EH (cell line): ENCODE data around the gene RAVER2.
A peak's percentile ranks its signal among the peaks of the same experiment; 100 is the strongest.
"Not testable (repeated sequence)": the region's sequence is repeated elsewhere in the genome, so short reads cannot be mapped to it uniquely, and the experiment has no call there.

Experiments used
- DNase-seq: peaks from one replicate; pipeline ENCODE4 v3.0.0-alpha.2; 2015; ENCODE audit warnings: low read depth

The RAVER2 gene, protein sequence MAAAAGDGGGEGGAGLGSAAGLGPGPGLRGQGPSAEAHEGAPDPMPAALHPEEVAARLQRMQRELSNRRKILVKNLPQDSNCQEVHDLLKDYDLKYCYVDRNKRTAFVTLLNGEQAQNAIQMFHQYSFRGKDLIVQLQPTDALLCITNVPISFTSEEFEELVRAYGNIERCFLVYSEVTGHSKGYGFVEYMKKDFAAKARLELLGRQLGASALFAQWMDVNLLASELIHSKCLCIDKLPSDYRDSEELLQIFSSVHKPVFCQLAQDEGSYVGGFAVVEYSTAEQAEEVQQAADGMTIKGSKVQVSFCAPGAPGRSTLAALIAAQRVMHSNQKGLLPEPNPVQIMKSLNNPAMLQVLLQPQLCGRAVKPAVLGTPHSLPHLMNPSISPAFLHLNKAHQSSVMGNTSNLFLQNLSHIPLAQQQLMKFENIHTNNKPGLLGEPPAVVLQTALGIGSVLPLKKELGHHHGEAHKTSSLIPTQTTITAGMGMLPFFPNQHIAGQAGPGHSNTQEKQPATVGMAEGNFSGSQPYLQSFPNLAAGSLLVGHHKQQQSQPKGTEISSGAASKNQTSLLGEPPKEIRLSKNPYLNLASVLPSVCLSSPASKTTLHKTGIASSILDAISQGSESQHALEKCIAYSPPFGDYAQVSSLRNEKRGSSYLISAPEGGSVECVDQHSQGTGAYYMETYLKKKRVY

GRCh38 chr1:64744492-64745180 is at the start of gene RAVER2:
Gene RAVER2, plus strand, starts transcription at chr1:64745075. Its CDS starts 98 bp downstream, at chr1:64745173.
- peak; percentile 69 for DNase-seq

DNA sequence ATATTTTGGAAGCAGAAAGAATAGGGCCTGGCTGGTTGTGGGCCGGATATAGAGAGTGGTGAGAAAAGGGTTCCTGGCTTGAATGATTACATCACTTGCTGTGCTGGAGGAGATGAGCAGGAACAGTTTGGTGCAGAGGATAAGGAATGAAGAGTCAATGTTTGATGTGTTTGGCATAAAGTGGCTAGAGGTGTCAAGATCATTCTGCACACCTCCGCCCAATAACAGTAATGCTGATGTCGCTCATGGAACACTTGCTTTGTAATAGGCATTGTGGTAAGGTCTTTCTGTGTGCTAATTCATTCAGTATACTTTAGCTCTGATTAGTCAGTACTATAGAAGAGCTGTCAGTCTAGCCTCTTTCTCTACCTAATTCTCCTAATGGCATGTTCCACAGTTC is 48.0 kb upstream of the RAVER2 start:
- DNase-seq = no peak

GRCh38 chr1:64699327-64699726 is 45.5 kb upstream of the RAVER2 start:
- no peak for DNase-seq

- DNase-seq = no peak
Measured at GRCh38 chr1:64701071-64701470, 43.8 kb upstream of the RAVER2 start.

DNA sequence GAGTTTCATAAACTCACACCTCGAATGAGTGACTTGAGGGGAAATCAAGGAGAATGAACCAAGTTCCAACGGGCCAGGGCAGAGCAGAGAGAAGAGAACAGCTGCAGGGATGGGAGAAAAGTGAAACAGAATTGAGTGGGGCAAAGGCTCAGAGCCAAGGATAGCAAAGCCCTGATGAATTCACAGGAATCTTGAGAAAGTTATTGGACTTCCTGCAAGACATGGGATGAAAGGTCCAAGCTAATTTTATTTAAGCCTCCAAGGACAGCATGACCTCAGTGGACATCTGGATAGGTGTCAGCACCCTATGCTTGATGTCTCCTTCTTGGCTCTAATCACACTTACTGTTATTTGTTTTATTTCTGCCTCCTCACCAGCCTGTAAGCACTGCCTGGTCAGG is 43.0 kb upstream of the RAVER2 start:
- DNase-seq = peak; percentile 8

DNA sequence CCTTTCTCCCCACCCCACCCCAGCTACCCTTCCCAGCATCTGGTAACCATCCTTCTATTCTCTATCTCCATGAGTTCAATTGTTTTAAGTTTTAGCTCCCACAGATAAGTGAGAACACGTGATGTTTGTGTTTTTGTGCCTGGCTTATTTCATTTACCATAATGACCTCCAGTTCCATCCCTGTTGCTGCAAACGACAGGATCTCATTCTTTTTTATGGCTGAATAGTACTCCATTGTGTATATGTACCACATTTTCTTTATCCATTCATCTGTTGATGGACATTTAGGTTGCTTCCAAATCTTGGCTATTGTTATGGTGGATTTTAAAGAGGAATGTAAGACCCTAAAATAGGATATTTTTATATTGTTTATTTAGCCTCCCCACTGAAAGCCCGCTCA is 42.2 kb upstream of the RAVER2 start:
- DNase-seq = not testable (repeated sequence)

DNA sequence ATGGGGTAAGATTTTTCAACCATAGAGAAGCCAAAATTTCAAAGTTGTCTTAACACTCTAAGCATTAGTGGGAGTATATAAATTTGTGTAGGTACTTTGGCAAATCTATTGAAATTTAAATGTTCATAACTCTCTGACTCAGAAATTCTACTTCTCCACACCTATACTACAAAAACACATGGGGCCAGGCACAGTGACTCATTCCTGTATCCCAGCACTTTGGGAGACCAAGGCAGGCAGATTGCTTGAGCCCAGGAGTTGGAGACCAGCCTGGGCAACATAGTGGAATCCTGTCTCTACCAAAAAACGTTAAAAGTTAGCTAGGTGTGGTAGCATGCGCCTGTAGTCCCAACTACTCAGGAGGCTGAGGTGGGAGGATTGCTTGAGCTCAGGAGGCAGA is 41.3 kb upstream of the RAVER2 start:
- DNase-seq = no peak

DNA sequence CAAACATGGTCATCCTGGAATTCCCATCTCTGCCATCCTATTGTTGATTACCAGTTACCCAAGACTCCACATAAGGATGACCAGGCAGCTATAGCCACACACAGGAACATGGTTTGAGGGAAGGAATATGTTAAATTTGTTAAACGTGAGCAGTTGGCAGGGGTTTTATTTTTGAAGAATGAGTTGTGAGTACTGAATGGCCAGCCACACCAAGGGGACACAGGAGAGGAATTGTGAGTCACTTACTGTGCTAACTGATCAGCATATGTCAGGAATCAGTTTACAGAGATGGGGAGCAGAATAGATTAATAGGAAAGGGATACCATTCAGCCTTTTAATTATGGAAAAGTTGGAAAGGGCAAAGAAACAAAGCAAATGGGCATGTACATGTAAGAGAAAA is 39.3 kb upstream of the RAVER2 start:
- no peak for DNase-seq

DNA sequence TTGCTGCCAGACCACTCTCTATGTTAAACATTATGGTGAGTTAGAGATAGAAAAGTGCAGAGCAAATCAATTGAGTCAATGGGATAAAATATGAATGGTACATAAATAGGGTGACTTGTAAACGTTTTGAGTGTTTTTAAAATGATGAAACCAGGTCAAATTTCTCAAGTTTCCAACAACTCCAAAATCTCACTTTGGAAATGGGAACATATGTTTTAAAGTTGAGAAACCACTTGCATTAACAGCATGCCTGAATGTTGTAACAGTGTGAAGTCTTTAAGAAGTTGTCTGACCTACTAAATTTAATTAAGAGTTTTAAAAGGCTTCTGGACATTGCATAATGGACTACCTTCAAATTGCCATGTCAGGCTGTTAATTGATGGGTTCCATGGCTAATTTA is 33.6 kb upstream of the RAVER2 start:
- no peak for DNase-seq

DNA sequence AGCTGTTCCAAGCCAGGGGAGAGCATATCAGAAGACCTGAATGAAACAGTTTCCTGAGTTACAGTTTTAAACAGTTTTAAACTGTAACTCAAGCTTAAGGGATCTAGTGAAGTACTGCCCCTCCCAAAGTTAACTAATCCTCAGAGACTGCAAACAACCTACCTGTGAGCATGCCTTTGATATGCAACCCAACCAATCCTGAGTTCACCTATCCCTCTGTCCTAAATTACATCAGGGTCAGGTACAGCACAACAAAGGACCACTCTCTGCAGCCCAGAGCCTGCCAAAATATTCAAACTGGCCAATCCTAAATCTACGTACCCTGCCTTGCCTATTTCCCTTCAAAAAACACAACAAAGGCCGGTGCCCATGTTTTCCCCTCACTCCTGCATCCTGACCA is 32.8 kb upstream of the RAVER2 start:
- DNase-seq = no peak

- DNase-seq = no peak
Measured at GRCh38 chr1:64715186-64715585, 29.7 kb upstream of the RAVER2 start.

DNA sequence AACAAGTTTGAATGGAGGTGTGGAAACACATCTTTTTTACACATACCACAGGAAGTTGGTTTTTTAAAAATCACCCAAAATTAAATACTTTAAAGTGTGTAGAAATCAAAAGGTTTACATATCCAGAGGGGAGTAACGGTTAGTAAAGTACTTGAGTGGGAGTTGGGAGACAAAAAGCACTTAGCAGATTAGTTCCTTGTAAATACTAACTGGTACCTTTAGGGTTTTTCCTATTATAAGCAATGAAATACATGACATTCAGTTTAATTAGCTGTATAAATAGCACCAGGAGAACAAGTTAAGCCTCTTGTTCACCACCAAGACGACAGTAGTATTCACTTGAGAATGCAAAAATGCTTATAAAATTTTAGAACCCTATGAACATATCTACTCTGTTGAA is 23.7 kb upstream of the RAVER2 start:
- DNase-seq = no peak

DNA sequence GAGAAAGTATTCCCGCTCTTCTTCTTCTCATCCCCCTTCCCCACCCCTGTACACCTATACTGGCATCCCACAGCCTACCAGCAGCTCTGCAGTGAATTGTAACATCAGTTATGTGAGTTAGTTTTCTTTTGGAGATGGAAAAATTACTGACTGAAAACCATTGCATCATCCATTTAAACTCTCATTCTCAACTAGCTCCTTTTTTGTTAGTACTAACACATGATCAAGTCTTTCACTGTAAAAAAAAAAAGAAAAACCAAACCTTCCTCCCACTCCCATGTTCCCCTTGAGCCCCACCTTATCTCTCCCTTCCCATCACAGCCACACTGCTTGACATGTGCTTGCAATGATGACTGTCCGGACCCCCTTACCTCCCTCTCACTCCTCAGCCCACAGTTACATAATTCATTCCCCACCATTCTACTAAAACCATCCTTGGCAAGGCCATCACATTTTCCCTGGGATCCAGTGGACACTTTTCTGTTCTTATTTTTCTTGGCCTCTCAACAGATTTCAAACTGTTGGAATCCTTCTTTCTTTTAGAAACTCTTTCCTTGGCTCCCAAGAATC is 23.2 kb upstream of the RAVER2 start:
- no peak for DNase-seq

- DNase-seq = no peak
Measured at GRCh38 chr1:64727861-64728260, 17.0 kb upstream of the RAVER2 start.

GRCh38 chr1:64733581-64734286 is 11.1 kb upstream of the RAVER2 start:
- peak; percentile 39 for DNase-seq

GRCh38 chr1:64734287-64734652 is 10.6 kb upstream of the RAVER2 start:
- no peak for DNase-seq

DNA sequence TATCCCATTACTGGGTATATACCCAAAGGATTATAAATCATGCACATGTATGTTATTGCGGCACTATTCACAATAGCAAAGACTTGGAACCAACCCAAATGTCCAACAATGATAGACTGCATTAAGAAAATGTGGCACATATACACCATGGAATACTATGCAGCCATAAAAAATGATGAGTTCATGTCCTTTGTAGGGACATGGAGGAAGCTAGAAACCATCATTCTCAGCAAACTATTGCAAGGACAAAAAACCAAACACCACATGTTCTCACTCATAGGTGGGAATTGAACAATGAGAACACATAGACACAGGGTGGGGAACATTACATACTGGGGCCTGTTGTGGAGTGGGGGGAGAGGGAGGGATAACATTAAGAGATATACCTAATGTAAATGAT is 4.2 kb upstream of the RAVER2 start:
- not testable (repeated sequence) for DNase-seq

DNA sequence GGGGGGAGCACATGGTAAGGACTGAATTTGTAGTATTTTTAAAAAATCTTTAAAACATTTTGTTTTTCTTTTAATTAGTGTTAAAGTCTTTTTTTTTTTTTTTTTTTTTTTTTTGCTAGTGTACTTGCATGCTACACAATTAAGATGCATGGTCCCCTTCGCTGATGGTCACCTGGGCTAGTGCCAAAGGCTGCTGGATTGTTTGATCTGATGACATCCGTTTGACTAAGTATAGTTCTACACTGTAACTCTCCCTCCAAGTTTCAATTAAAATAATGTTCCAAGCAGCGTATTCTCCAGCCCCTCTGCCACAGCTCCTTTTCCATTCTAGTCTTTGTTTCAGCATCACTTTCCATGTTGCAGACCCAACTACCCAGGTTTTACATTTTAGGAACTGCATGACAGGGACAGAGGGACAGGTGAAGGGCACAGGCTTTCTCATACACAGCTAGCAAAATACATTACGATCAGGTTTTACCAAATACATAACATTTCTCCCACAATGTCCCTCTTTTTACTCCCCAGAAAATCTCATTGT is 852 bp upstream of the RAVER2 start:
- DNase-seq = no peak

DNA sequence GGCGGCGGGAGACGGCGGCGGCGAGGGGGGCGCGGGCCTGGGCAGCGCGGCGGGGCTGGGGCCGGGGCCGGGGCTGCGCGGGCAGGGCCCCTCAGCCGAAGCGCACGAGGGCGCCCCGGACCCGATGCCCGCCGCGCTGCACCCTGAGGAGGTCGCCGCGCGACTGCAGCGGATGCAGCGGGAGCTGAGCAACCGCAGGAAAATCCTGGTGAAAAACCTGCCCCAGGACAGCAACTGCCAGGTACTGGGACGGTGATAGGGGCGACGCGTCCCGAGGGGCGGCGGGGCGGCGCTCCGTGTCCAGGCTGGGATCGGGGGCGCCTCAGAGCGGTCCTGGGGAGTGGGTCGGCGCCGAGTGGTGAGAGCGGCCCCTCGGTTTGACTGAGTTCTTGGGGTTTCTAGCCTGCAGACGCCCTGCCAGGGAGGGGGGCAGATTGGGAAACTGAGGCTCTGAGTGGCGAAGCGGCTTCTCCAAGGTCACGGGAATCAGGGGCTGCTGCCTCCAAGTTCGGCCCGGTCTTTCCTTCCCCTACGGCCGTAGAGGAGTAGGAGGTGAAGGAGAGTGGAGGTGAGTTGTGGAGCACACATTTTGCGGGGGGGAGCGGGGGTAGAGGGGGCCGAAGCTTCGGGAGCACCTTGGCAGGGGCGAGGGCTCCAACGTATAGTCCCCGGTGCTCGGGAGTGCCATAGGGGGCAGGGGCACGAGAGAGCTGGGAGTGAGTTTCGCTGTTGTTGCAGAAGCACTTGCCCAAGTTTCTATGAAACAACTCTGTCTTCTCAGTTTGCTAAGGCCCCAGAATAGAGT is 508 bp downstream of the RAVER2 start:
- DNase-seq = peak; percentile 24

GRCh38 chr1:64745986-64746940 is 1.4 kb downstream of the RAVER2 start:
- DNase-seq = no peak
